ENCODE results near the gene TMEM37. TPM values are rescaled to one million over a fixed set of nuclear protein-coding genes. Genes with fewer than 3 reads are reported as not detected.

TMEM37 gene
- total RNA-seq, 1 experiment from 2014 or later, result 2.3 TPM

- Histone ChIP-seq H3K36me3 (ENCODE audit: control insufficient read depth in 1 of 2, insufficient read depth in 2 of 2, low read length in 2 of 2) (no peaks in the 10 kb centered on the region), H3K4me2 (ENCODE audit: low read length) (no peak overlapping the region), H3K79me2 (ENCODE audit: insufficient read depth, low read length) (no peaks in the 10 kb centered on the region), H3K9me2 (ENCODE audit: insufficient read depth) (no peaks in the 10 kb centered on the region), H3K27me3 (ENCODE audit: insufficient read depth, low read length) (no peaks in the 10 kb centered on the region), H2AFZ (ENCODE audit: low read depth, low read length, poor library complexity, severe bottlenecking) (no peak overlapping the region), H3K9me3 (ENCODE audit: control insufficient read depth in 1 of 2, insufficient read depth in 1 of 2, low read depth in 1 of 2, low read length in 2 of 2) (no peaks in the 10 kb centered on the region), H4K20me1 (ENCODE audit: insufficient read depth) (no peaks in the 10 kb centered on the region), H3K4me1 (ENCODE audit: control insufficient read depth in 1 of 2, insufficient read depth in 2 of 2, low read length in 2 of 2) (peaks cover 0 to 7% of the 10 kb centered on the region in 2 experiments; a peak in 2 of 4 replicates), H3K4me3 (replicated peaks in 1 of 2; ENCODE audit: low read depth in 1 of 2, low read length in 2 of 2) (no peak overlapping the region), H3K27ac (ENCODE audit: low read depth, low read length) (no peak overlapping the region), H3K9ac (ENCODE audit: low read length) (no peak overlapping the region)
- ChIA-PET POLR2A (no interaction called here), CTCF (no interaction called here), RAD21 (ENCODE audit: low non-redundant PET in 1 of 2, low total read pairs in 2 of 2, uncharacterized antibody in 2 of 2, unreplicated experiment in 2 of 2) (no interaction called here)
- ATAC-seq, result no peak
- intact Hi-C loops (cut with micrococcal nuclease), result no loop called here
- BruUV-seq (replicated peaks), result no TSS peak
- no peak for DNase-seq (ENCODE audit: low read depth, low spot score)
- no peak for TF ChIP-seq YY1 (IDR thresholded peaks at IDR 0.05; ENCODE audit: extremely low read depth, insufficient replicate concordance, low read depth, low read length)
- TF ChIP-seq, protein P1, sequence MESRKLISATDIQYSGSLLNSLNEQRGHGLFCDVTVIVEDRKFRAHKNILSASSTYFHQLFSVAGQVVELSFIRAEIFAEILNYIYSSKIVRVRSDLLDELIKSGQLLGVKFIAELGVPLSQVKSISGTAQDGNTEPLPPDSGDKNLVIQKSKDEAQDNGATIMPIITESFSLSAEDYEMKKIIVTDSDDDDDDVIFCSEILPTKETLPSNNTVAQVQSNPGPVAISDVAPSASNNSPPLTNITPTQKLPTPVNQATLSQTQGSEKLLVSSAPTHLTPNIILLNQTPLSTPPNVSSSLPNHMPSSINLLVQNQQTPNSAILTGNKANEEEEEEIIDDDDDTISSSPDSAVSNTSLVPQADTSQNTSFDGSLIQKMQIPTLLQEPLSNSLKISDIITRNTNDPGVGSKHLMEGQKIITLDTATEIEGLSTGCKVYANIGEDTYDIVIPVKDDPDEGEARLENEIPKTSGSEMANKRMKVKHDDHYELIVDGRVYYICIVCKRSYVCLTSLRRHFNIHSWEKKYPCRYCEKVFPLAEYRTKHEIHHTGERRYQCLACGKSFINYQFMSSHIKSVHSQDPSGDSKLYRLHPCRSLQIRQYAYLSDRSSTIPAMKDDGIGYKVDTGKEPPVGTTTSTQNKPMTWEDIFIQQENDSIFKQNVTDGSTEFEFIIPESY (IDR thresholded peaks at IDR 0.05; ENCODE audit: extremely low read depth, insufficient replicate concordance, low read length), result no peak
- TF ChIP-seq EZH2 (IDR thresholded peaks at IDR 0.05), result no peak
- no peak for TF ChIP-seq POLR2AphosphoS5 (IDR thresholded peaks at IDR 0.05; ENCODE audit: low read depth, low read length)
- TF ChIP-seq ZFX (IDR thresholded peaks at IDR 0.05), result no peak
- TF ChIP-seq ELF1 (IDR thresholded peaks at IDR 0.05; ENCODE audit: borderline replicate concordance, low read depth), result no peak
- TF ChIP-seq TCF7L2 (IDR thresholded peaks at IDR 0.05; ENCODE audit: borderline replicate concordance, extremely low read depth, insufficient read depth, insufficient read length), result no peak
- TF ChIP-seq CEBPB (IDR thresholded peaks at IDR 0.05; ENCODE audit: low read depth), result no peak
- TF ChIP-seq CBX3 (IDR thresholded peaks at IDR 0.05; ENCODE audit: low read depth), result no peak
- TF ChIP-seq RAD21 (IDR thresholded peaks at IDR 0.05; ENCODE audit: low read depth), result no peak
- TF ChIP-seq, protein P2, sequence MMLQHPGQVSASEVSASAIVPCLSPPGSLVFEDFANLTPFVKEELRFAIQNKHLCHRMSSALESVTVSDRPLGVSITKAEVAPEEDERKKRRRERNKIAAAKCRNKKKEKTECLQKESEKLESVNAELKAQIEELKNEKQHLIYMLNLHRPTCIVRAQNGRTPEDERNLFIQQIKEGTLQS (IDR thresholded peaks at IDR 0.05), result no peak
- no peak for TF ChIP-seq POLR2A (IDR thresholded peaks at IDR 0.05; ENCODE audit: borderline replicate concordance, extremely low read depth, insufficient read depth, insufficient read length)
- TF ChIP-seq EZH2phosphoT487 (IDR thresholded peaks at IDR 0.05; ENCODE audit: borderline replicate concordance), result no peak
- TF ChIP-seq FOSL1 (IDR thresholded peaks at IDR 0.05; ENCODE audit: low read depth), result no peak
- no peak for TF ChIP-seq SP1 (IDR thresholded peaks at IDR 0.05; ENCODE audit: low read depth)
- TF ChIP-seq, protein P3, sequence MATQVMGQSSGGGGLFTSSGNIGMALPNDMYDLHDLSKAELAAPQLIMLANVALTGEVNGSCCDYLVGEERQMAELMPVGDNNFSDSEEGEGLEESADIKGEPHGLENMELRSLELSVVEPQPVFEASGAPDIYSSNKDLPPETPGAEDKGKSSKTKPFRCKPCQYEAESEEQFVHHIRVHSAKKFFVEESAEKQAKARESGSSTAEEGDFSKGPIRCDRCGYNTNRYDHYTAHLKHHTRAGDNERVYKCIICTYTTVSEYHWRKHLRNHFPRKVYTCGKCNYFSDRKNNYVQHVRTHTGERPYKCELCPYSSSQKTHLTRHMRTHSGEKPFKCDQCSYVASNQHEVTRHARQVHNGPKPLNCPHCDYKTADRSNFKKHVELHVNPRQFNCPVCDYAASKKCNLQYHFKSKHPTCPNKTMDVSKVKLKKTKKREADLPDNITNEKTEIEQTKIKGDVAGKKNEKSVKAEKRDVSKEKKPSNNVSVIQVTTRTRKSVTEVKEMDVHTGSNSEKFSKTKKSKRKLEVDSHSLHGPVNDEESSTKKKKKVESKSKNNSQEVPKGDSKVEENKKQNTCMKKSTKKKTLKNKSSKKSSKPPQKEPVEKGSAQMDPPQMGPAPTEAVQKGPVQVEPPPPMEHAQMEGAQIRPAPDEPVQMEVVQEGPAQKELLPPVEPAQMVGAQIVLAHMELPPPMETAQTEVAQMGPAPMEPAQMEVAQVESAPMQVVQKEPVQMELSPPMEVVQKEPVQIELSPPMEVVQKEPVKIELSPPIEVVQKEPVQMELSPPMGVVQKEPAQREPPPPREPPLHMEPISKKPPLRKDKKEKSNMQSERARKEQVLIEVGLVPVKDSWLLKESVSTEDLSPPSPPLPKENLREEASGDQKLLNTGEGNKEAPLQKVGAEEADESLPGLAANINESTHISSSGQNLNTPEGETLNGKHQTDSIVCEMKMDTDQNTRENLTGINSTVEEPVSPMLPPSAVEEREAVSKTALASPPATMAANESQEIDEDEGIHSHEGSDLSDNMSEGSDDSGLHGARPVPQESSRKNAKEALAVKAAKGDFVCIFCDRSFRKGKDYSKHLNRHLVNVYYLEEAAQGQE (IDR thresholded peaks at IDR 0.05; ENCODE audit: low read depth), result no peak
- no peak for TF ChIP-seq JUND (IDR thresholded peaks at IDR 0.05)
- TF ChIP-seq SRF (IDR thresholded peaks at IDR 0.05; ENCODE audit: low read depth), result no peak
Observed at GRCh38 chr2:119480184-119480583, 48.5 kb downstream of the TMEM37 start.

All from HCT116 (cell line).